ENCODE measurements around the gene DYRK1A.

DNA sequence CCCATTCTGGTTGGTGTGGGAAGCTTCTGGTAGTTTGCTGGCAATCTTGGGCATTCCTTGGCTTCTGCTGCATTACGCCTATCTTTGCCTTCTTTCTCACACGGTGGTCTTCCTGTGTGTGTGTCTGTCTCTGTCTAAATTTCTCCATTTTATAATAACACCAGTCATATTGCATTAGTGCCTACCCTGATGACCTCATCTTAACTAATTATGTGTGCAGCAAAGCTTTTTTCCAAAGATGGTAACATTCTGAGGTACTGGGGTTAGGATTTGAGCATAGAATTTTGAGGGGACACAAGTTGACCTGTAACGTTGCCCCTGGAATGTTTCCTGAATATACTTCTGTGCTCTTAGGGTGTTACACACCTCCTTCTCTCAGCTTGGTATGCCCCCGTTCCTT lies 77.1 kb downstream of the DYRK1A start:
- TF ChIP-seq ZNF565 (CRISPR knock-in tag; conservative IDR thresholded peaks at IDR 0.05; ENCODE audit: low read depth) (no peak), ARNTL (CRISPR knock-in tag; IDR thresholded peaks at IDR 0.05; ENCODE audit: borderline replicate concordance, low read depth) (no peak), ISL1 (CRISPR knock-in tag; IDR thresholded peaks at IDR 0.05) (no peak), ZNF8 (CRISPR knock-in tag; IDR thresholded peaks at IDR 0.05) (no peak), ESRRG (CRISPR knock-in tag; IDR thresholded peaks at IDR 0.05) (no peak), BACH2 (CRISPR knock-in tag; IDR thresholded peaks at IDR 0.05; ENCODE audit: borderline replicate concordance) (no peak), TSHZ2 (CRISPR knock-in tag; IDR thresholded peaks at IDR 0.05) (no peak)
